ENCODE measurements around the gene NGF. TPM values are rescaled to one million over a fixed set of nuclear protein-coding genes. Genes with fewer than 3 reads are reported as not detected.

The NGF gene
- polyA plus RNA-seq, 3 donors = not detected

- Mint-ChIP-seq H3K27ac (peak overlapping the region in 4 of 7 donors; percentile 17 to 50 (median 28)), H3K4me3 (no peak overlapping the region), H3K9me3 (peaks cover 0 to 8% (median 5%) of the 10 kb centered on the region in 7 donors), H3K27me3 (ENCODE audit: low read depth in 3 of 3) (peaks cover 21 to 25% (median 21%) of the 10 kb centered on the region in 3 donors), H3K4me1 (peaks cover 44% of the 10 kb centered on the region), H3K36me3 (peaks cover 0 to 2% of the 10 kb centered on the region in 2 donors)
- no peaks in the 10 kb centered on the region for H3K79me2 ChIP-seq (ENCODE audit: insufficient read depth, low read length)
- H3K36me3 ChIP-seq (replicated peaks in 1 of 2; ENCODE audit: control insufficient read depth in 1 of 2, insufficient read depth in 2 of 2, low read length in 2 of 2) = no peaks in the 10 kb centered on the region
- no peak overlapping the region for H3K9ac ChIP-seq (ENCODE audit: insufficient read depth, low read length, poor library complexity, severe bottlenecking)
- peaks cover 18% of the 10 kb centered on the region in 2 donors for H3K27me3 ChIP-seq (ENCODE audit: control insufficient read depth in 2 of 2, insufficient read depth in 2 of 2, low read length in 2 of 2)
- no peak overlapping the region for H2AFZ ChIP-seq (ENCODE audit: insufficient read depth, low read depth, low read length, poor library complexity, severe bottlenecking)
- H4K20me1 ChIP-seq (ENCODE audit: insufficient read depth, low read length) = no peaks in the 10 kb centered on the region
- peak; percentile 8 for TF ChIP-seq CTCF (IDR thresholded peaks at IDR 0.05)
- intact Hi-C loops (cut with micrococcal nuclease) = no loop called here
- 0% methylated on average over 1 of the region's 7 CpGs for WGBS (ENCODE audit: insufficient coverage)
- H3K4me3 ChIP-seq (replicated peaks in 1 of 3; ENCODE audit: low read depth in 2 of 3, low read length in 3 of 3) = peak overlapping the region in 1 of 3 experiments; percentile 5
- H3K27ac ChIP-seq (ENCODE audit: low read depth in 1 of 2, low read length in 2 of 2) = peak overlapping the region in 1 of 2 donors; percentile 48
- peaks cover 40 to 45% of the 10 kb centered on the region in 2 donors for H3K4me1 ChIP-seq (ENCODE audit: control insufficient read depth in 1 of 2, insufficient read depth in 2 of 2, low read length in 2 of 2)
- no peaks in the 10 kb centered on the region for H3K9me3 ChIP-seq (replicated peaks in 1 of 2; ENCODE audit: control insufficient read depth in 1 of 2, insufficient read depth in 1 of 2, low read length in 2 of 2)
- peak overlapping the region; percentile 28 for H3K4me2 ChIP-seq (replicated peaks; ENCODE audit: extremely low read depth, low read length, poor library complexity, severe bottlenecking)
- DNase-seq = peak; percentile 45 to 83 (median 53)
Measured at GRCh38 chr1:115332813-115333608, 5.0 kb downstream of the NGF start.

GRCh38 chr1:115331558-115332331 is 6.3 kb downstream of the NGF start:
- peaks cover 9 to 12% (median 12%) of the 10 kb centered on the region in 3 donors for H3K27me3 Mint-ChIP-seq (ENCODE audit: low read depth in 3 of 3)
- peak overlapping the region in 1 of 7 donors; percentile 44 for H3K27ac Mint-ChIP-seq
- Histone ChIP-seq H3K4me1 (ENCODE audit: control insufficient read depth in 1 of 2, insufficient read depth in 2 of 2, low read length in 2 of 2) (peaks cover 34 to 37% of the 10 kb centered on the region in 2 donors), H3K36me3 (replicated peaks in 1 of 2; ENCODE audit: control insufficient read depth in 1 of 2, insufficient read depth in 2 of 2, low read length in 2 of 2) (no peaks in the 10 kb centered on the region), H3K9ac (ENCODE audit: insufficient read depth, low read length, poor library complexity, severe bottlenecking) (no peak overlapping the region), H3K4me3 (replicated peaks in 1 of 3; ENCODE audit: low read depth in 2 of 3, low read length in 3 of 3) (no peak overlapping the region), H3K4me2 (replicated peaks; ENCODE audit: extremely low read depth, low read length, poor library complexity, severe bottlenecking) (peak overlapping the region; percentile 2), H3K27me3 (ENCODE audit: control insufficient read depth in 2 of 2, insufficient read depth in 2 of 2, low read length in 2 of 2) (peaks cover 6 to 9% of the 10 kb centered on the region in 2 donors), H2AFZ (ENCODE audit: insufficient read depth, low read depth, low read length, poor library complexity, severe bottlenecking) (no peak overlapping the region), H3K27ac (ENCODE audit: low read depth in 1 of 2, low read length in 2 of 2) (no peak overlapping the region), H3K9me3 (replicated peaks in 1 of 2; ENCODE audit: control insufficient read depth in 1 of 2, insufficient read depth in 1 of 2, low read length in 2 of 2) (no peaks in the 10 kb centered on the region), H3K79me2 (ENCODE audit: insufficient read depth, low read length) (no peaks in the 10 kb centered on the region), H4K20me1 (ENCODE audit: insufficient read depth, low read length) (no peaks in the 10 kb centered on the region)
- peaks cover 0 to 2% (median 0%) of the 10 kb centered on the region in 7 donors for H3K9me3 Mint-ChIP-seq
- intact Hi-C loops (cut with micrococcal nuclease) = no loop called here
- no peaks in the 10 kb centered on the region for H3K36me3 Mint-ChIP-seq
- WGBS (ENCODE audit: insufficient coverage) = 0% methylated on average over 1 of the region's 5 CpGs
- H3K4me3 Mint-ChIP-seq = peak overlapping the region in 1 of 2 donors; percentile 52
- DNase-seq = no peak
- TF ChIP-seq CTCF (IDR thresholded peaks at IDR 0.05) = no peak
- H3K4me1 Mint-ChIP-seq = peaks cover 37% of the 10 kb centered on the region

All from CD14-positive monocyte (primary cell).